Endometrium (tissue), 2 donors: Measurements from ENCODE around the gene FLVCR2.
"Not testable (repeated sequence)": the region's sequence is repeated elsewhere in the genome, so short reads cannot be mapped to it uniquely, and the experiment has no call there.

Source experiments
- FAIRE-seq: peaks from 2 replicates; lab custom pipeline; 2012; peaks lifted over from hg19 to GRCh38; lab: Jason Lieb, UNC
- donor health status: control.
- donor health status: control.

The FLVCR2 gene

GRCh38 chr14:75595226-75595625, 16.8 kb downstream of the FLVCR2 start:
- FAIRE-seq = no peak

- no peak for FAIRE-seq
These were observed 18.7 kb downstream of the FLVCR2 start for GRCh38 chr14:75597149-75597548.

GRCh38 chr14:75600100-75600499, 21.7 kb downstream of the FLVCR2 start:
- FAIRE-seq = not testable (repeated sequence)

GRCh38 chr14:75601061-75601460, 22.6 kb downstream of the FLVCR2 start:
- not testable (repeated sequence) for FAIRE-seq

GRCh38 chr14:75602503-75602902, 24.1 kb downstream of the FLVCR2 start:
- no peak for FAIRE-seq

GRCh38 chr14:75604979-75605851, 26.8 kb downstream of the FLVCR2 start:
- no peak for FAIRE-seq

- no peak for FAIRE-seq
These were observed 27.5 kb downstream of the FLVCR2 start for GRCh38 chr14:75605916-75606315.

- no peak for FAIRE-seq
These were observed 28.6 kb downstream of the FLVCR2 start for GRCh38 chr14:75607044-75607443.

GRCh38 chr14:75607842-75608640, 29.6 kb downstream of the FLVCR2 start:
- no peak for FAIRE-seq

GRCh38 chr14:75609116-75609515, 30.7 kb downstream of the FLVCR2 start:
- FAIRE-seq = no peak

GRCh38 chr14:75609606-75610475, 31.4 kb downstream of the FLVCR2 start:
- FAIRE-seq = no peak

- no peak for FAIRE-seq
These were observed 32.4 kb downstream of the FLVCR2 start for GRCh38 chr14:75610834-75611233.

- no peak for FAIRE-seq
These were observed 33.7 kb downstream of the FLVCR2 start for GRCh38 chr14:75612157-75612556.

GRCh38 chr14:75614179-75614578, 35.8 kb downstream of the FLVCR2 start:
- no peak for FAIRE-seq

GRCh38 chr14:75615200-75615599, 36.8 kb downstream of the FLVCR2 start:
- FAIRE-seq = no peak

- FAIRE-seq = no peak
These were observed 41.1 kb downstream of the FLVCR2 start for GRCh38 chr14:75619548-75619947.

GRCh38 chr14:75625034-75625433, 46.6 kb downstream of the FLVCR2 start:
- no peak for FAIRE-seq

- FAIRE-seq = no peak
These were observed 48.0 kb downstream of the FLVCR2 start for GRCh38 chr14:75626396-75626795.

GRCh38 chr14:75626863-75627262, 48.4 kb downstream of the FLVCR2 start:
- no peak for FAIRE-seq

GRCh38 chr14:75627406-75627805, 49.0 kb downstream of the FLVCR2 start:
- no peak for FAIRE-seq

GRCh38 chr14:75628816-75629215, 50.4 kb downstream of the FLVCR2 start:
- no peak for FAIRE-seq
